Measurements from ENCODE around the gene FILIP1L.

FILIP1L gene

GRCh38 chr3:100039075-100039474 lies 75.2 kb downstream of the FILIP1L start:
- no peak for DNase-seq

DNA sequence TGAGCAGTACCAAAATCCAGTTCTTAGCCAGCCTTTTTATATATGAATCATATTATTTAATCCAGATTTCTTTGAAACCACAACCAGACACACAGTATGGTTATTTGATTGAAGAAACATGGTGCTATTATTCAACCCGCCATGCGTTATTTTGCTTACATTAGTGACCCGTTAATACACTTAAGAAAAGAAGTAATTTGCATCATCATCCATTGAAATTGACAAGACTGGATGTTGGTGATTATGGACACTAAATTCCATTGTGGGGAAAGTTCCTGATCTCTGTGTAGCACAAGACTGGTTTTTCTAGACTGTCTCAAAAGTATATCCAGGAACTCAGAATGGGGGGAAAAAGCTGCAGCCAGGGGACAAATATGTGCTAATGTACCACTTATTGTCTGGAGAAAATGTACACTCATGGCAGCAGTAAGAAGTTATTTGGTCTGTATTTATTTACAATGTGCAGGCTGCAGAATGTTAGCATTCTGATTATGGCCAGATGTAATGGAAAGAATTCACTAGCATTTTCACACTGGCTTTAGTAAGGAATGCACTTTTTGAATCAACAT lies 80.3 kb downstream of the FILIP1L start:
- no peak for DNase-seq

- DNase-seq: no peak
Observed at GRCh38 chr3:100033184-100033583, 81.1 kb downstream of the FILIP1L start.

GRCh38 chr3:100032243-100032642 lies 82.1 kb downstream of the FILIP1L start:
- no peak for DNase-seq

- no peak for DNase-seq
Observed at GRCh38 chr3:100030914-100031425, 83.3 kb downstream of the FILIP1L start.

DNA sequence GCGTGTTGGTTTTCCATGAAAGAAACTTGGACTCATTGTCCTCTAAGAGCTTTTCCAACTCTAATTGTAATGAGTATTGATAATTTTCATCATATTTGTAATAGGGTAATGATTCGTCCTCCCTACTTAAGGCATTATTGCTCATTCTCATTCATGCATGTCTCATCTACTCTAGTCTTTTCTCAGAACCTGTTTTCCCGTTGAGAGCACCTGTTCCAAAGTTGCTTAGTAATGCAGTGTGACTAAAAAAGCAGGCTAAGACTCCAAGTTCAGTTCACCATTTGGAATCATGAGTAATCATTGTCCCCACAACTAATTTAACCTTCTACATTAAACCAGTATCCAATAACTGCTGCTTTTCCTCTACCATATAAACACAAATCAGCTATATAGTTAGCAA lies 84.0 kb downstream of the FILIP1L start:
- DNase-seq: no peak

GRCh38 chr3:100029689-100030088 lies 84.6 kb downstream of the FILIP1L start:
- no peak for DNase-seq

DNA sequence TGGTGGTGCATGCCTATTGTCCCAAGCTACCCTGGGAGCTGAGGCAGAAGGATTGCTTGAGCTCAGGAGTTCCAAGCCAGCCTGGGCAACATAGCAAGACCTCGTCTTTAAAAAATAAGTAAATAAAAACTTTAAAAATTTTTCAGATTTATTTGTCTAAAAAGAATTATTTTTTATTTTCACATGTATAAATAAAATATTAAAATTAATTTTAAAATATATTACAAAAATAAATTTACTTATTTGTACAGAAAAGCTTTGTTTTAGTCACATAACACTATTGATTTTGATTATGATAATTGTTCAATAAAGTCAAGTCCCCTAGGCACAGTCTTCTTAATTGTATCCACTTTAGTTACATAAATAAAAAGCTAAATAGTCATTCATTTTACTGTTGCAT lies 85.2 kb downstream of the FILIP1L start:
- no peak for DNase-seq

GRCh38 chr3:100027321-100027720 lies 87.0 kb downstream of the FILIP1L start:
- no peak for DNase-seq

DNA sequence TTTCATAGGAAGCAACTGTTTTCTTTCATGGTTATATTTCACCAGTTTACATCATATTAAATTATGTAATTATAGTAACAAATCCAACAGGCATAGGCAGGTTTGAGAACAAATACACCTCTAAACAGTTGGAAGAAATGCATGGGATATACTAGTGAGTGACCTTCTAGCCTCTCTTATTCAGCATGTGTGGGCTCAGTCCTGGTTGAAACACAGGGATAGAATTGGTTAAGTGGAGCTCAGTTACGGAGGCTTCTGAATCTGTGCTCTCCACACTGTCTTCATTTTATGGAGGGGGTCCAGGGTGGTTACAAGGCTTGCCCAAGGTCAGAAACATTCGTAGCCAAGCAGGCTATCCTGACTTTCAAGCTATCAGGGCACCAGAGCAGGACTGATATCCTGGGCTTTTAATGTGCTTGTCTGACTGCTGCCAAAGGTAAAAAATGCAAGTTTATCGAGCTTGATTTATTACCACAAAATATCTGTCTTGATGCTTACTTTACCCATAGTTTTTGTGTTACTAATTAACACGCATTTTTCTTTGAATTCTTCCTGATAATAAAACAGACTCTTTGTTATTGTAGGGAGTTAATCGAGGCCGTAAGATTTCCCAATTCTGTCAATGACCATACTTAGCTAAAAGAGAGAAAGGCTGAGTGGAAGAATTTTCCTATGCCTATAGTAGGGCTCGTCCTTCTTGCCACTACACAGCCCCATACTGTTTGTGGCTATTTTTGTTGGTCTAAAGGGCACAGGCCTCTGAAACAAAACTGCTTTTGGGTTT lies 89.6 kb downstream of the FILIP1L start:
- DNase-seq: no peak

GRCh38 chr3:100023595-100023994 lies 90.7 kb downstream of the FILIP1L start:
- no peak for DNase-seq

DNA sequence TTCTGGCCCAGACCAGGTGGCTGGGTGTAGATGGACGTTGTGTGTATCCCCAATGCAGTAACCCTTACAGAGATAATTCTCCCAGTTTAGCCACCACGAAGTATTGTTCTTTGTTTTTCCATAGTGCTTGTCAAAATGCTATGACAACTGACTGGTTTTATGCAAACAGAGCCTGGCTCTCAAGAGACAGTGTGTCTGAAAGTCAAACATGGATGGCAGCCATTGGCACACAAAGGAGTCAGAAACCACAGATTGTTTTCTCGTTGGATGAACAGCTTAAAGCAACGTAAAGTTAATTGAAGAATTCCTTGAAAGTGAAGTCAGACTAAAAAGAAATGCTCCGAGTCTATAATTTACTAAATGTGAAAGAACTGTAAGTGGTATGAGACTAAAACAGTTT lies 91.2 kb downstream of the FILIP1L start:
- DNase-seq: no peak

DNA sequence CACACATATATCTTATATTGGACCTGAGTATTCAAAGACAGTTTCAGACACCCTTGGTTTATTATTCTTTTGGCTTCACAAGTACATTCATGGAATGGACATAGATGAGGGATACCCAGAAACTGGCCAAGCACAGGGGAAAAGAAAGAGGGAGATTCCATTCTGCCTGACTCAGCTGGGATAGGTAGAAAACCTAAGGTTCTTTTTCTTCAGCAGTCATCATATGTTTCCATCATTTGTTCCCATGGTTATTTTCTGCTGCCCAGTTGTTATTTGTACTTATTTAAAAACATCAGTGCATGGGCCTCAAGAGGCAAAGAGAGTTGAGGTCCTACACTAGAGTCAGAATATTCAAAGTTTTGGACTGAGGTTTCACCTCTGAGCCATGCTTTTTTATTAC lies 91.8 kb downstream of the FILIP1L start:
- DNase-seq: no peak

GRCh38 chr3:100020876-100021644 lies 93.2 kb downstream of the FILIP1L start:
- DNase-seq: no peak

- no peak for DNase-seq
Observed at GRCh38 chr3:100019719-100020118, 94.6 kb downstream of the FILIP1L start.

GRCh38 chr3:100018806-100019205 lies 95.5 kb downstream of the FILIP1L start:
- DNase-seq: no peak

GRCh38 chr3:100010087-100010417 lies 104.2 kb downstream of the FILIP1L start:
- DNase-seq: no peak

DNA sequence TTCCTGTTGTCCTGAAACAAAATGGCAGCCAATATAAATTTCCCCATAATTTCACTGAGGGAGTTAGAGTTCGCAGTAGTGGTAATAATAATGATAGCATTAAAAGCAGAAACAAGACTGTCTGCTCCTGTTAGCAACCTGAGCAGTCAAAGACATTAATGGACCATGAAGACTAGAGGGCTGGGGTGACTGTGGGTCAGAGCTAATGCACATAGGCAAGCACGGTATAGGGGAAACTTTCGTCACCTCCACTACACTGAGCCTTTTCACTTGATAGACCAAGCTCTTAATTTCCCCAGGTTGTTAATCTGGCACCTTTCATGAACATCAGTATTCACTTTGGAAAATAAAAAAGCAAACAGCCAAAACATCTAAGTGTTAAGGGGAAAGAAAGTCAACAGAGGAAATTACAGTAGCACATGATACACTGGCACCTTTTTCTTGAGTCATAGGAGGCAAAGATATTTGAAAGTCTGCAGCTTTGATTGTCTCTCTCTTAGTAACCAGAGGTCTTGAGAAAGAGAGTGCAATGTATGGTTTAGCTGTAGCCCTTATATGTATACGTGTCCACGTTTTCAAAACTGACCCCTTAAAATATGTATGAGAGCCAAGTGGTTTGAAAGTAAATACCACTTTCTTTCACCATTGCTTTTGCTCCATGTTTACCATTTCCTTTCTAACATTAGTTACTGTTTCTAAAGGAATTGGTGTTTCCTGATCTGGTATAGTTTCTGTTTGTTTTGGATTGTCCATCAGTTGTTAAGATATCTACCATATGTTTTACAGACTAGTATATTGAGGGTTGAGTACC lies 104.8 kb downstream of the FILIP1L start:
- DNase-seq: no peak

DNA sequence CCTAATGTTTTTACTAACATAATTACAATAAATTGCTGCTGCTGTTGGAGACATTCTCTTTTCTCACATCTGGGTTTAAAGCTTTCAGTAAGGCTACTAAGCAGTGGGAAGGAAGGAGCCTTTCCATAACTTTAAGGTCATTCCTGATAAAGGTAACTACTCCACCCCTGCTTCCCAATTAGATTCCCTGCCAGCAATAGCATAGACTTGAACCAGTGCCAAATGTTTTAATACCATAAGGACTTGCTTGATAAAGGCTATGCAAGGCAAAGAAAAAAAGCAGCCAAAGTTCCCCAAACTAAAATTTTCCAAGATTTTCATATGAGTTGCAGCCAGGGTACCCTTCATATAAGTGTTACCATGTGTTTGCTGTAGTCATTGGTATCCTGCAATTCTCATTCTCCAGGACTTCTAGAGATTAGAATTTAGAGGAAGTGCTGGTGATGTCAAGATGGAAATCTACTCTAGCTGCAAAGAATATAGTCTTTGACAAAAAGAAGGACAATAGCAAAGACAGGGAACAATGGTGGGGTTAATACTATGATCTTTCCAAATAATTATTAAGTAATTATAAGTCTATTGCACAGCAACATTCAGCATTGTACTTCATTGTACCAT lies 106.1 kb downstream of the FILIP1L start:
- DNase-seq: no peak

- DNase-seq: no peak
Observed at GRCh38 chr3:100007313-100007712, 107.0 kb downstream of the FILIP1L start.

GRCh38 chr3:100006570-100007271 lies 107.6 kb downstream of the FILIP1L start:
- DNase-seq: no peak

Measured in CD4-positive, alpha-beta T cell treated with Interleukin-4 for 4 hours (primary cell).